Uterus (tissue), 4 donors: Measurements from ENCODE around the gene GRIN1. TPM values are rescaled to one million over a fixed set of nuclear protein-coding genes. Genes with fewer than 3 reads are reported as not detected.
"Not testable (repeated sequence)": the region's sequence is repeated elsewhere in the genome, so short reads cannot be mapped to it uniquely, and the experiment has no call there.

Experiments
- DNase-seq, 2 donors: peaks; one replicate each; pipeline ENCODE4 v3.0.0-alpha.2; 2019 to 2020
- H3K27ac ChIP-seq, 2 donors: fragments of 200-600 bp; sonication (generic); 1 replicate in 1 of 2; 2 replicates in 1 of 2; pipeline ENCODE4 v1.5.1; 2016 to 2018
- H3K27me3 ChIP-seq, 2 donors: fragments of 200-600 bp; sonication (generic); one replicate each; pipeline ENCODE4 v1.5.1; 2018 to 2019; ENCODE audit warnings: control low read depth in 1 of 2
- H3K36me3 ChIP-seq, 2 donors: fragments of 200-600 bp; sonication (generic); one replicate each; pipeline ENCODE4 v1.5.1; 2019; ENCODE audit warnings: control low read depth in 1 of 2
- H3K4me1 ChIP-seq, 2 donors: fragments of 200-600 bp; sonication (generic); one replicate each; pipeline ENCODE4 v1.5.1; 2018 to 2019; ENCODE audit warnings: control low read depth in 1 of 2
- H3K4me3 ChIP-seq, 2 donors: fragments of 200-600 bp; sonication (generic); 1 replicate in 1 of 2; 2 replicates in 1 of 2; pipeline ENCODE4 v1.5.1; 2018 to 2019; ENCODE audit warnings: mild to moderate bottlenecking in 1 of 2
- H3K9me3 ChIP-seq, 2 donors: fragments of 200-600 bp; sonication (generic); one replicate each; pipeline ENCODE4 v1.5.1; 2019; ENCODE audit warnings: control low read depth in 1 of 2
- POLR2A ChIP-seq, 2 donors: fragments of 450-650 bp; IDR thresholded peaks; one replicate each; pipeline ENCODE4 v1.6.1; 2016; ENCODE audit warnings: antibody characterized with exemption in 2 of 2, mild to moderate bottlenecking in 1 of 2, moderate library complexity in 1 of 2
- intact Hi-C: fragments of 100-400 bp; cut with DNase I; formaldehyde crosslinking; loops from one replicate; pipeline ENCODE4 v1.15.1; 2023; ENCODE audit warnings: low total_unique reads
- total RNA-seq, 4 donors: library from RNA; depleted of rRNA in 3 of 4; stranded (reverse); fragments of >200 nt in 3 of 4; gene quantifications; one replicate each; pipeline versions ENCODE4 v1.1.0 to v1.2.4, GENCODE V29; 2014 to 2023
- TF ChIP-seq, protein P1 (sequence below), 4 experiments: fragments of 200-600 bp in 2 of 4; fragments of 450-650 bp in 2 of 4; sonication (generic) in 2 of 4; IDR thresholded peaks; one replicate each; pipeline ENCODE4 v1.5.1; 2016 to 2019; ENCODE audit warnings: antibody characterized with exemption in 4 of 4, mild to moderate bottlenecking in 2 of 4, moderate library complexity in 1 of 4
- donor health status: DM: yes; HTN: yes; CAD: no.

The GRIN1 gene
- total RNA-seq, 4 donors from 2014 or later: not detected

- TF ChIP-seq, protein P1, sequence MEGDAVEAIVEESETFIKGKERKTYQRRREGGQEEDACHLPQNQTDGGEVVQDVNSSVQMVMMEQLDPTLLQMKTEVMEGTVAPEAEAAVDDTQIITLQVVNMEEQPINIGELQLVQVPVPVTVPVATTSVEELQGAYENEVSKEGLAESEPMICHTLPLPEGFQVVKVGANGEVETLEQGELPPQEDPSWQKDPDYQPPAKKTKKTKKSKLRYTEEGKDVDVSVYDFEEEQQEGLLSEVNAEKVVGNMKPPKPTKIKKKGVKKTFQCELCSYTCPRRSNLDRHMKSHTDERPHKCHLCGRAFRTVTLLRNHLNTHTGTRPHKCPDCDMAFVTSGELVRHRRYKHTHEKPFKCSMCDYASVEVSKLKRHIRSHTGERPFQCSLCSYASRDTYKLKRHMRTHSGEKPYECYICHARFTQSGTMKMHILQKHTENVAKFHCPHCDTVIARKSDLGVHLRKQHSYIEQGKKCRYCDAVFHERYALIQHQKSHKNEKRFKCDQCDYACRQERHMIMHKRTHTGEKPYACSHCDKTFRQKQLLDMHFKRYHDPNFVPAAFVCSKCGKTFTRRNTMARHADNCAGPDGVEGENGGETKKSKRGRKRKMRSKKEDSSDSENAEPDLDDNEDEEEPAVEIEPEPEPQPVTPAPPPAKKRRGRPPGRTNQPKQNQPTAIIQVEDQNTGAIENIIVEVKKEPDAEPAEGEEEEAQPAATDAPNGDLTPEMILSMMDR (IDR thresholded peaks at IDR 0.05): no peak
- TF ChIP-seq POLR2A (IDR thresholded peaks at IDR 0.05): no peak
- intact Hi-C loops: no loop called here
- Histone ChIP-seq H3K9me3 (peaks cover 0 to 5% of the 10 kb centered on the region in 2 donors), H3K27me3 (peaks cover 0 to 4% of the 10 kb centered on the region in 2 donors), H3K4me3 (peak overlapping the region; percentile 41 to 51), H3K4me1 (no peaks in the 10 kb centered on the region), H3K36me3 (no peaks in the 10 kb centered on the region), H3K27ac (peak overlapping the region; percentile 28 to 49)
- DNase-seq: no peak
Measured at GRCh38 chr9:137128862-137129455, 10.0 kb upstream of the GRIN1 start.

DNA sequence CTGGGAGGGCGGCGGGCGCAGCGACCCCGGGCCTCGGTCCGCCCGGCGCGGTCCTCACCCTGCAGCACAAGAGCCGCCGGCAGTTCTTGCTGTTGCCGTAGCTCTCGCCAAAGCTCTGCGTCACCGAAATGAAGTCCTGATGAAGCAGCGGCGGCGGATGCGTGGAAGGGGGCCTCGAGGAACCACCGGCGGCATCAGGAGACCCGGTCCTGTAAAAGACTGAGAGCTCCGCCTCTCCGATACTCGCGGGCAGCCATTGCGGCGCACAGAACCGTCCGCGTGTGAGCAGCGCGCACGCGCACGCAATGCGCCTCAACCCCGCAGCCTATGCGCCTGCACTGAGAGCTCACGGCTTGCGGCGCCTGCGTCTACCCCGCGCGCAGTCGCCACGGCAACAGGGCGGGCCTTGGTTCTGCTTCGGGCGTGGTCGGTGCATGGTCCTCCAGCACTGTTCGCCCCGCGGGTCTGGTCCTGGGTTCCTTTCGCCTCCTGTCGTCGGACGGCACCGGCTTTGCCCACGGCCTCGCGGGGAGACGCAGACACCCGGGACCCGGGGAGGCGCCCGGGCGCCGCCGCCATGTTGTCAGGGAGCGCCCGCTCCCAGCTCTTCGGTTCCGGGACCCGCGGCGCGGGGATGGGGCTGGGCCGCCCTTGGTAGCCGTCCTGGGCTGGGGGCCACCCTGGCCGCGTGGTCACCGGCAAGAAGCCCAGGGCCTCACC, 9.3 kb upstream of the GRIN1 start:
- H3K4me1 ChIP-seq: no peaks in the 10 kb centered on the region

DNA sequence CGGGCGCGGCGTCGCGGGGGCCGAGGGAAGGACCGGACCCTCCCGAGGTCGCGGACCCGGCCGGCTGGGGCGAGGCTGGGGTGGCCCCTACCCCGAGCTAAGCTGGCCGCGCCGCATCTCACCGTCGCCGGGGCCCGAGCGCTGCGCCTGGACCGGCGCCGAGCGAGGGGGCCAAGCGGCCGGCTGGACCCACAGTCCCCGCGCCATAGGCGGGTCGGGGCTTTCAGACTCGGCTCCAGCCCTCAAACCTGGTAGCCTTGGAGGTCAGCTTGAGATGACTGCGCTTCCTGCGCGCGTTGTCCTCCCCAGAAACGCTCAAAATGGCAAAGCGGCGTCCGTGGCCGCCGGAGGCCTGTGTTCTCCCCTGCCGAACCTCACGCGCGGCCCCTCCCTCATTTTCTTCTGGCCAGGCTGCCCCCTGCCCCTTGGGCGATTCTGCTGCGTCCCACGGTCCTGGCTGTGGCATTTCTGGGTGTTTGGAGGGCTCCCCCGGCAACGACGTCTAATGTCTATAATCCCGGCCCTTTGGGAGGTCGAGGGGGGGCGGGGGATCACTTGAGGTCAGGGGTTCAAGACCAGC, 8.7 kb upstream of the GRIN1 start:
- peak overlapping the region in 1 of 2 donors; percentile 49 for H3K27ac ChIP-seq
- peaks cover 0 to 5% of the 10 kb centered on the region in 2 donors for H3K9me3 ChIP-seq
- H3K4me3 ChIP-seq: peak overlapping the region; percentile 41 to 51
- H3K4me1 ChIP-seq: no peaks in the 10 kb centered on the region
- peaks cover 0 to 4% of the 10 kb centered on the region in 2 donors for H3K27me3 ChIP-seq
- no peak for TF ChIP-seq POLR2A (IDR thresholded peaks at IDR 0.05)
- TF ChIP-seq, protein P1 (IDR thresholded peaks at IDR 0.05): no peak
- H3K36me3 ChIP-seq: no peaks in the 10 kb centered on the region
- no peak for DNase-seq
- intact Hi-C loops: no loop called here

More for the DNA sequence above, 9.3 kb upstream of the GRIN1 start:
- intact Hi-C loops: no loop called here
- Histone ChIP-seq H3K9me3 (peaks cover 0 to 5% of the 10 kb centered on the region in 2 donors), H3K27ac (peak overlapping the region; percentile 28 to 49), H3K36me3 (no peaks in the 10 kb centered on the region), H3K4me3 (peak overlapping the region; percentile 41 to 51), H3K27me3 (peaks cover 0 to 4% of the 10 kb centered on the region in 2 donors)
- TF ChIP-seq, protein P1 (IDR thresholded peaks at IDR 0.05): peak in 1 of 4 experiments; percentile 6
- TF ChIP-seq POLR2A (IDR thresholded peaks at IDR 0.05): no peak
- peak; percentile 53 to 55 for DNase-seq

DNA sequence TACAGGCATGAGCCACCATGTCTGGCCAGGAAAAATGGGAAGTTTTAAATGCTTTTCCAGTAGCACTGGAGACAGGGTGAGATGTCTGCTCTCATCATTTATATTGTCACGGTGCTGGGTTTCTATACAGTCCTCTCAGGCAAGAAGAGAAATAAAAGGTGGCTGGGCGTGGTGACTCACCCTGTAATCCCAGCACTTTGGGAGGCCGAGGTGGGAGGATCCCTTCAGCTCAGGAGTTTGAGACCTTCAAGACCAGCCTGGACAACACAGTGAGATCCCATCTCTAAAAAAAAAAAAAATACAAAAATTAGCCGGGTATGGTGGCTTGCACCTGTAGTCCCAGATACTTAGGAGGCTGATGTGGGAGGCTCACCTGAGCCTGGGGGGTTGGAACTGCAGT, 4.8 kb upstream of the GRIN1 start:
- Histone ChIP-seq H3K9me3 (peaks cover 0 to 5% of the 10 kb centered on the region in 2 donors), H3K27me3 (peaks cover 0 to 31% of the 10 kb centered on the region in 2 donors)
- intact Hi-C loops: no loop called here

DNA sequence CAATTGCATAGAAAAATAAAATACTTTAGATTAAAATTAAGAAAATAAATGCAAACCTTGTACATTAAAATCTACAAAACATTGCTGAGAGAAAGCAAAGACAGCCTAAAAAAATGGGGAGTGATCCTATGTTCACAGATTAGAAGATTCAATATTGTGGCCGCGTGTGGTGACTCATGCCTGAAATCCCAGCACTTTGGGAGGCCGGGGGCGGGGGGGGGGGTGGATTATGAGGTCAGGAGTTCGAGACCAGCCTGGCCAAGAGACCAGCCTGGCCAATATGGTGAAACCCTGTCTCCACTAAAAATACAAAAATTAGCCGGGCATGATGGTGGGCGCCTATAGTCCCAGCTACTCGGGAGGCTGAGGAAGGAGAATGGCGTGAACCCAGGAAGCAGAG, 3.8 kb upstream of the GRIN1 start:
- H3K9me3 ChIP-seq, H3K27ac ChIP-seq, H3K36me3 ChIP-seq, DNase-seq, H3K4me3 ChIP-seq, intact Hi-C loops: not testable (repeated sequence)
- Histone ChIP-seq H3K27me3 (peaks cover 0 to 31% of the 10 kb centered on the region in 2 donors), H3K4me1 (peaks cover 0 to 12% of the 10 kb centered on the region in 2 donors)

More for the DNA sequence above, 4.8 kb upstream of the GRIN1 start:
- Histone ChIP-seq H3K4me1 (peaks cover 0 to 9% of the 10 kb centered on the region in 2 donors), H3K4me3 (no peak overlapping the region), H3K36me3 (no peaks in the 10 kb centered on the region), H3K27ac (no peak overlapping the region)
- DNase-seq: no peak
- no peak for TF ChIP-seq POLR2A (IDR thresholded peaks at IDR 0.05)
- TF ChIP-seq, protein P1 (IDR thresholded peaks at IDR 0.05): no peak
